Neural cell (in vitro differentiated cells): ENCODE data around the gene KIF12. TPM values are rescaled to one million over a fixed set of nuclear protein-coding genes. Genes with fewer than 3 reads are reported as not detected.

Source experiments
- H2AFZ ChIP-seq: fragments of 200-600, 300-800 bp; sonication (generic), shearing (Covaris generic); 2 replicates; pipeline ENCODE4 v1.6.0; 2014; ENCODE audit warnings: low read depth, mild to moderate bottlenecking, antibody characterized with exemption, low read length, moderate library complexity
- H3F3A ChIP-seq: fragments of 200-600 bp; shearing (Covaris generic); 2 replicates; pipeline ENCODE4 v1.6.1; 2016; ENCODE audit warnings: mild to moderate bottlenecking, moderate library complexity, mixed read lengths, antibody characterized with exemption, low read length; ENCODE audit not compliant: insufficient read depth, poor library complexity, severe bottlenecking
- H3K27ac ChIP-seq: fragments of 200-600, 300-800 bp; sonication (generic), shearing (Covaris generic); 2 replicates; pipeline ENCODE4 v1.5.1; 2014; ENCODE audit warnings: mild to moderate bottlenecking, low read length, moderate library complexity
- H3K27me3 ChIP-seq: fragments of 300-800, 200-600 bp; sonication (generic), shearing (Covaris generic); 2 replicates; pipeline ENCODE4 v1.6.0; 2014; ENCODE audit warnings: mild to moderate bottlenecking, low read depth, low read length, moderate library complexity; ENCODE audit not compliant: insufficient read depth
- H3K36me3 ChIP-seq: fragments of 300-800, 200-600 bp; sonication (generic), shearing (Covaris generic); 2 replicates; pipeline ENCODE4 v1.5.1; 2014; ENCODE audit warnings: mild to moderate bottlenecking, antibody characterized with exemption, low read length, moderate library complexity; ENCODE audit not compliant: insufficient read depth
- H3K4me2 ChIP-seq: fragments of 300-800, 200-600 bp; sonication (generic), shearing (Covaris generic); 2 replicates; pipeline ENCODE4 v1.6.0; 2014; ENCODE audit warnings: mild to moderate bottlenecking, low read length
- H3K4me3 ChIP-seq: fragments of 300-800, 200-600 bp; sonication (generic), shearing (Covaris generic); 2 replicates; pipeline ENCODE4 v1.5.1; 2014; ENCODE audit warnings: mild to moderate bottlenecking, low read length, moderate library complexity
- H3K79me2 ChIP-seq: fragments of 200-600 bp; shearing (Covaris generic); replicated peaks from 2 replicates; pipeline ENCODE4 v1.6.0; 2014; ENCODE audit warnings: mild to moderate bottlenecking, low read length, moderate library complexity; ENCODE audit not compliant: insufficient read depth
- H3K9ac ChIP-seq: fragments of 300-800, 200-600 bp; sonication (generic), shearing (Covaris generic); 2 replicates; pipeline ENCODE4 v1.6.1; 2016; ENCODE audit warnings: mild to moderate bottlenecking, low read length, mixed read lengths
- H3K9me2 ChIP-seq: fragments of 200-600 bp; shearing (Covaris generic); 2 replicates; pipeline ENCODE4 v1.6.1; 2016; ENCODE audit warnings: mild to moderate bottlenecking, low read length, mixed read lengths; ENCODE audit not compliant: insufficient read depth
- H3K9me3 ChIP-seq: fragments of 200-600, 300-800 bp; sonication (generic), shearing (Covaris generic); 2 replicates; pipeline ENCODE4 v1.6.1; 2016; ENCODE audit warnings: mild to moderate bottlenecking, mixed run types, low read length, moderate library complexity, mixed read lengths
- H4K20me1 ChIP-seq: fragments of 200-600 bp; shearing (Covaris generic); 2 replicates; pipeline ENCODE4 v1.6.1; 2016; ENCODE audit warnings: mild to moderate bottlenecking, mixed run types; ENCODE audit not compliant: insufficient read depth
- CTCF ChIP-seq: fragments of 450-650 bp; IDR thresholded peaks from 2 replicates; pipeline ENCODE4 v1.5.1; 2014; ENCODE audit warnings: antibody characterized with exemption, mild to moderate bottlenecking, moderate library complexity; ENCODE audit not compliant: poor library complexity, severe bottlenecking
- EP300 ChIP-seq: fragments of 450-650 bp; conservative IDR thresholded peaks from 2 replicates; pipeline ENCODE4 v1.6.1; 2014; ENCODE audit warnings: antibody characterized with exemption, mild to moderate bottlenecking, moderate library complexity; ENCODE audit not compliant: poor library complexity, severe bottlenecking
- EZH2 ChIP-seq: fragments of 200-600, 300-800 bp; shearing (Covaris generic), sonication (generic); IDR thresholded peaks from 2 replicates; pipeline ENCODE4 v1.6.1; 2014; ENCODE audit warnings: antibody characterized with exemption, low read length, borderline replicate concordance, mild to moderate bottlenecking; ENCODE audit not compliant: insufficient read depth, poor library complexity, severe bottlenecking
- MXI1 ChIP-seq: fragments of 450-650 bp; conservative IDR thresholded peaks from 2 replicates; pipeline ENCODE4 v1.6.1; 2014; ENCODE audit warnings: antibody characterized with exemption, mild to moderate bottlenecking; ENCODE audit not compliant: poor library complexity, severe bottlenecking
- POLR2AphosphoS5 ChIP-seq: IDR thresholded peaks from 2 replicates; pipeline ENCODE4 v1.6.1; 2012
- RAD21 ChIP-seq: fragments of 450-650 bp; conservative IDR thresholded peaks from 2 replicates; pipeline ENCODE4 v1.6.1; 2014; ENCODE audit warnings: antibody characterized with exemption, mild to moderate bottlenecking, moderate library complexity
- REST ChIP-seq: IDR thresholded peaks from 2 replicates; pipeline ENCODE4 v1.6.1; 2012; ENCODE audit warnings: borderline replicate concordance
- SMC3 ChIP-seq: fragments of 450-650 bp; conservative IDR thresholded peaks from 2 replicates; pipeline ENCODE4 v1.6.1; 2014; ENCODE audit warnings: antibody characterized with exemption, mild to moderate bottlenecking, moderate library complexity; ENCODE audit not compliant: poor library complexity
- TAF1 ChIP-seq: IDR thresholded peaks from 2 replicates; pipeline ENCODE4 v1.6.1; 2012; ENCODE audit warnings: low read depth
- polyA plus RNA-seq: library from polyadenylated mRNA; depleted of rRNA; stranded (reverse); fragments of >200 nt; gene quantifications from 2 replicates; pipeline ENCODE4 v1.2.3, GENCODE V29; 2014

The KIF12 gene
- polyA plus RNA-seq, 1 donor from 2014 or later, result not detected

GRCh38 chr9:114060070-114060469 lies 39.0 kb downstream of the KIF12 start:
- TF ChIP-seq RAD21, result no peak
- TF ChIP-seq REST, result no peak
- TF ChIP-seq MXI1, result no peak
- no peak for TF ChIP-seq SMC3
- TF ChIP-seq EZH2, result no peak
- TF ChIP-seq POLR2AphosphoS5, result no peak
- TF ChIP-seq CTCF, result no peak
- TF ChIP-seq TAF1, result no peak
- TF ChIP-seq EP300, result no peak
- Histone ChIP-seq H3K9me3 (peaks cover 3% of the 10 kb centered on the region), H3K9me2 (no peaks in the 10 kb centered on the region), H3K4me2 (no peak overlapping the region), H3K4me3 (no peak overlapping the region), H3K27ac (no peak overlapping the region), H3F3A (no peaks in the 10 kb centered on the region), H2AFZ (no peak overlapping the region), H3K79me2 (no peaks in the 10 kb centered on the region), H3K27me3 (no peaks in the 10 kb centered on the region), H3K9ac (no peak overlapping the region), H4K20me1 (no peaks in the 10 kb centered on the region), H3K36me3 (no peaks in the 10 kb centered on the region)

GRCh38 chr9:114059047-114059803 lies 39.9 kb downstream of the KIF12 start:
- Histone ChIP-seq H2AFZ (no peak overlapping the region), H3K9me3 (no peaks in the 10 kb centered on the region), H3K79me2 (no peaks in the 10 kb centered on the region), H3K36me3 (no peaks in the 10 kb centered on the region), H3K9me2 (no peaks in the 10 kb centered on the region), H3F3A (no peaks in the 10 kb centered on the region), H3K4me3 (no peak overlapping the region), H3K27me3 (no peaks in the 10 kb centered on the region), H3K9ac (no peak overlapping the region), H3K4me2 (no peak overlapping the region), H4K20me1 (no peaks in the 10 kb centered on the region), H3K27ac (no peak overlapping the region)
- no peak for TF ChIP-seq TAF1
- TF ChIP-seq POLR2AphosphoS5, result no peak
- no peak for TF ChIP-seq SMC3
- TF ChIP-seq MXI1, result no peak
- TF ChIP-seq RAD21, result no peak
- TF ChIP-seq REST, result no peak
- no peak for TF ChIP-seq EP300
- TF ChIP-seq EZH2, result no peak
- TF ChIP-seq CTCF, result no peak
